HG03442 (cell line): Measurements from ENCODE around the gene DEDD2.
"Not testable (repeated sequence)": the region's sequence is repeated elsewhere in the genome, so short reads cannot be mapped to it uniquely, and the experiment has no call there.

Experiments
- ATAC-seq: cut with Tn5 transposase; IDR thresholded peaks from one replicate; pipeline ENCODE4 v1.9.1; 2021; ENCODE audit warnings: mild to moderate bottlenecking, moderate library complexity; ENCODE audit not compliant: unreplicated experiment

Gene DEDD2, protein sequence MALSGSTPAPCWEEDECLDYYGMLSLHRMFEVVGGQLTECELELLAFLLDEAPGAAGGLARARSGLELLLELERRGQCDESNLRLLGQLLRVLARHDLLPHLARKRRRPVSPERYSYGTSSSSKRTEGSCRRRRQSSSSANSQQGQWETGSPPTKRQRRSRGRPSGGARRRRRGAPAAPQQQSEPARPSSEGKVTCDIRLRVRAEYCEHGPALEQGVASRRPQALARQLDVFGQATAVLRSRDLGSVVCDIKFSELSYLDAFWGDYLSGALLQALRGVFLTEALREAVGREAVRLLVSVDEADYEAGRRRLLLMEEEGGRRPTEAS

DNA sequence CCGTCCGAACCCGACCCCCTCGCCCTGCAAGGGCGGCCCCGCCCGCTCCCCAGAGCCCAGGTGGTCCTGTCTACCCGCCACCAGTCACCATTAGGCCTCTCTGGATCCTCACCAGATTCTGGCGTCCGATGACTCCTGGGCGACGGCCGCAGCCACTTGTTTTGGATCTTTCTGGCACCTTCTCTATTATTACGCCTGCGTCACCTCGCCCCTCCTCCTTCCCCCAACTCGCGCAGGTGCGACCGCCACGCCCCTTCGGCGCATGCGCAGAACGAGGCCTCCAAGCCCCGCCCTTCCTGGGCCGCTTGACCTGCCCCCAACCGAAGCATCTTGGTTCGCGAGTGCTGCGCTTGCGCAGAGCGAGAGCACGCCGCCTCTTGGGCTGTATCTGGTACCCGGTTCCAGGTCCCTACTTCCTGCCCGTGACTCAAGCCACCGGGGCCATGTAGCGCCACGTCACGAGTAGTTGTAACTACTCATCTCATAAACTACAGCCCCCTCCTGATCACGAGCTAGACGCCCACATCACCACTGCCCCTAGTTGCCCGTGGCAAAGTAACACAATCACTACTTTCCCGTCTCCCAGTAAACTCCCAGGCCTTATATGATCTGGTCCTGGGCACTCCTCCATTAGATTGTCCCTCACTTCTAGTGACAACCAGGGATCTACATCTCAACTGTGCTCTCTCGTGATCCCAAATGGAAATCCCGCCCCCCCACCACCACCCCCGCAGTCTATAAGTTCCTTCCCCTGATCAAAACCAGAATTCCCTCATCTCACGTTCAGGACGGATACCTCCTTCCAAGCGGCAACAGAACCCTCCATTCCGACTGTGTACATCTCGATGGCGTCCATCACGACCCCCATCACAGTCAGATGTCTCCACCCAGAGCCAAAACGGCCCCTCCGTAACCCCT lies at the start of gene DEDD2:
Gene DEDD2, minus strand, starts transcription at position 158 of the 918 bp plus-strand sequence. CDS start 670 bp downstream, outside the sequence.
- peak; percentile 63 for ATAC-seq

DNA sequence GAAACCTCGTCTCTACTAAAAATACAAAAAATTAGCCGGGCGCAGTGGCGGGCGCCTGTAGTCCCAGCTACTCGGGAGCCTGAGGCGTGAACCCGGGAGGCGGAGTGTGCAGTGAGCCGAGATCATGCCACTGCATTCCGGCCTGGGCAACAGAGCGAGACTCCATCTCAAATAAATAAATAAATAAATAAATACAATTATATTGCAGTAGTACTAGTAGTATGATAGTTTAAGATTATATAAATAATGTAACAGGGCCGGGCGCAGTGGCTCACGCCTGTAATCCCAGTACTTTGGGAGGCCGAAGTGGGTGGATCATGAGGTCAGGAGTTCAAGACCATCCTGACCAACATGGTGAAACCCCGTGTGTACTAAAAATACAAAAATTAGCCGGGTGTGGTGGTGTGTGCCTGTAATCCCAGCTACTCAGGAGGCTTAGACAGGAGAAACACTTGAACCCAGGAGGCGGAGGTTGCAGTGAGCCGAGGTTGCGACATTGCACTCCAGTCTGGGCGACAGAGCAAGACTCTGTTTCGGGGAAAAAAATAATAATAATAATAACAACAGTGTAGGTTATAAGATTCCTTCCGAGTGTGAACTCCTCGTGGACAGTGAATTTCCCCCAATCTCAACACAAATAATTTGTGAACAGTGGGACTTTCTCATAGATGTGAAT lies 49.6 kb upstream of the DEDD2 start:
- not testable (repeated sequence) for ATAC-seq

DNA sequence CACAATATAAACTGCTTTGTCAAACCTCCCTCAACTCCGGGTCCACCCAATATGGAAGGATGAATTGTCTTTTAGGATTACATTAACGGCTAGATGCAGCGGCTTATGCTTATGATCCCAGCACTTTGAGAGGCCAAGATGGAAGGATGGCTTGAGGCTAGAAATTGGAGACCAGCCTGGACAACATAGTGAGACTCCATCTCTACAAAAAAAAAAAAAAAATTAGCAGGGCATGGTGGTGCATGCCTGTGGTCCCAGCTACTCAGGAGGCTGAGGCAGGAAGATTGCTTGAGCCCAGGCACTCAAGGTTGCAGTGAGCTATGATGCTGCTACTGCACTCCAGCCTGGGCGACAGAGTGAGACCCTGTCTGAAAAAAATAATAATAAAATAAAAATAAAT lies 48.6 kb upstream of the DEDD2 start:
- ATAC-seq, result not testable (repeated sequence)

DNA sequence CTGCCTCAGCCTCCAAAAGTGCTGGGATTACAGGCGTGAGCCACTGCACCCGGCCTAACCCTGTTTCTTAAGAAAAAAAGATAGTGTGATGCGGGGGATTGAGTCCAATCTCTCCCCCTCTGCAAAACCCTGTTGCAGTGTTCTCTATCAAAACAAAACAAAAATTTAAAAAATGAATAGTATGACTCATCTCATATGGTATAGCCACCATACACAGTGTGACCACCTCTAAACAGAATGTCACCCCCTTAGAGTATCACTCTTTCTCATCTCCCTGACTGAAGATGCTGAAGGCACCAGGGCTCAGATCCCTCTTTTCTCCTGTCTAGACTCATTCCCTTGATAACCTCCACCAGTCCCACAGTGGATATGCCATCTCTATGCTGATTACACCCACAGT lies 44.3 kb upstream of the DEDD2 start:
- ATAC-seq, result no peak

DNA sequence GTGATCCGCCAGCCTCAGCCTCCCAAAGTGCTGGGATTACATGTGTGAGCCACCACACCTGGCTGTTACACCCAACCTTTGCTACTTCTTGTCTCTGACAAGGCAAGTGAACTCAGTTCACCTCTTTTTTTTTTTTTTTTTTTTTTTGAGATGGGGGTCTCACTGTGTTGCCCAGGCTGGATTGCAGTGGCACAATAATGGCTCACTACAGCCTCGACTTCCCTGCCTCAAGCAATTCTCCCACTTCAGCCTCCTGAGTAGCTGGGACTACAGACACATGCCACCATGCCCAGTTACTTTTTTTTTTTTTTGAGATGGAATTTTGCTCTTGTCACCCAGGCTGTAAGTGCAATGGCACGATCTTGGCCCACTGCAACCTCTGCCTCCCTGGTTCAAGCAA lies 40.4 kb upstream of the DEDD2 start:
- not testable (repeated sequence) for ATAC-seq

DNA sequence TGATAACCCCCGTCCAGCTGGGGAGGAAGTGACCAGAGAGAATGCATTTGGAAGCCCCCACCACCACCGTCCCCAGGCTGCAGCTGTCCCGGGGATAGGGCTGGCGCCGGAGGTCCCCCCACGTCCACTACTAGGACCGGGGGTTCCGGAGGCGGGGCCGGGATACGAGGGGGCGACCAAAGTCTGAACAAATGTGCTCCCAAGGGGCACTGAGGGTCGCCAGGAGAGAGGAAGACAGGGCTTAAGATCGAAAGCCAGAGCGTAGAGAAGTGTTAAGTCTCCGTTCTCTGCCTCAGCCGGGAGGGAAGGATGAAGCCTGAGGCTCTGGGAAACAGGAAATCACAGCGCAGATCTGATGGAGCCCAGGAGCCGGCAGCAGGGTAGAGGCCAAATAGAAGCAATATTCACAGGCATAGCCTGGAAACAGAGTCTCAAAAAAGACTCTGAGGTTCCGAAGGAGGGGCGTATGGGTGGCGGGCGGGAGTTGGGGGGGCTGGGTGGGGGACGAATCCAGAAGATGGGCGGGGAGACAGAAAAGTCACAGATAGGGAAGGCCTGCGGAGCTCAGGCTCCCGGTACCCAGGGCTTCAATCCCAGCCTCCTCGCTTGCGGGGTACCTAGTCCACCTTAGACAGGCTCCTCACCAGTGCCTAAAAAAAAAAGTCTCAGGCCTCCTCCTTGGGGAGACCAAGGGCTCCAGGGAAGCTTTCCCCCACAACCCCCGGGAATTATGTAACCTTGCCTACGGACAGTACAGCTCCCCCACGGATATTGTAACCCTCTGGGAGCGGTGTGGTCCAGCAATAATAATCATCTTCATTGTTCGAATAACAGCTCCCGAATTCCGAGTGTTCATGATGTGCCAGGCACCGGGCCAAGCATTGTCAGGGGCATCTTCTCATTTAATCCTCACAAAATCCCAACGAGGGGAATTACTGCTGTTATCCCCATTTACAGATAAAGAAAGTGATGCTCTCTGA lies 38.6 kb upstream of the DEDD2 start:
- no peak for ATAC-seq

DNA sequence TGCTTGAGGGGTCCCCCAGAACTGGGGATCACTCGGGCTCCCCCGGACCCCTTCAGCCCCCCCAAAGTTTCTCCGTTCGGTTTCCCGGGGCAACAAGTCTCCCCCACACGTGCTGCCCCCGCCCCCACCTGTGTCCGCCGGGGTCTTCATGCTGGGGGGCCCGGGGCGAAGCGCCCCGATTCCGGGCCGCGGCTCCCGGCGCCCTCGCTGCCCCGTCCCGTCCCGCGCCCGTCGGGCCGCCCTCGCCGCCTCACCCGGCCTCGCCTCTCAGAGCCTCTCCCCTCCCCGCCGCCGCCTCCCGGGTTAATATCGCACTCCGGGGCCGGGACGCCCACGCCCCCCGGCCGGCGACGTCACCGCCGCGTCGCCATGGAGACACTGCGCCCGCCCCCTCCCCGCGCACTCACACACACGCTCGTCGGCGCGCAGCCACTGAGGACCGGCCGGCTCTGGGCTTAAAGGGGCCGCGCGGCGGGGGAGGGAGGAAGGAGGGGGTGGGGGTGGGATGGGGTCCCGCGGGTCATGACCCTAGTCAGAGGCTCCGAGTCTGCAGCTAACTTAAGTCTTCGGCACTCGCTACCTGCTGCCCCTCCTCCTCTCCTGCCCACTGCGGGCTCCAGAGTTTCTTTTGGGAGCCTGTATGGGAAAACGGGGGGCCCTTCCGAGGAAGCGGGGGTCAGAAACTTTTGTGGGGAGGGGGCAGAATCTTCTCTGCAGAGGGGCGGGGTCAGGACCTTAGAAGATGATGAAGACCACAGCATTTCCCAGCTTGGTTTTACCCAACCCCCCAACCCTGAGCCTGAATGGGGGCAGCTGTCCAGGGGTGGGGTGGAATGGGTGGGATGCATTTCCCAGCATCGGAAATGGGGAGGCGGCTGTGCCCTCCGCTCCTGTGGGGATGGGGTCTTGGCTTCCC lies 37.6 kb upstream of the DEDD2 start, which contains the start of gene ERF:
Gene ERF, minus strand, starts transcription at position 279 of the 916 bp plus-strand sequence. Its CDS starts 129 bp downstream, at position 150.
- ATAC-seq, result peak; percentile 52

DNA sequence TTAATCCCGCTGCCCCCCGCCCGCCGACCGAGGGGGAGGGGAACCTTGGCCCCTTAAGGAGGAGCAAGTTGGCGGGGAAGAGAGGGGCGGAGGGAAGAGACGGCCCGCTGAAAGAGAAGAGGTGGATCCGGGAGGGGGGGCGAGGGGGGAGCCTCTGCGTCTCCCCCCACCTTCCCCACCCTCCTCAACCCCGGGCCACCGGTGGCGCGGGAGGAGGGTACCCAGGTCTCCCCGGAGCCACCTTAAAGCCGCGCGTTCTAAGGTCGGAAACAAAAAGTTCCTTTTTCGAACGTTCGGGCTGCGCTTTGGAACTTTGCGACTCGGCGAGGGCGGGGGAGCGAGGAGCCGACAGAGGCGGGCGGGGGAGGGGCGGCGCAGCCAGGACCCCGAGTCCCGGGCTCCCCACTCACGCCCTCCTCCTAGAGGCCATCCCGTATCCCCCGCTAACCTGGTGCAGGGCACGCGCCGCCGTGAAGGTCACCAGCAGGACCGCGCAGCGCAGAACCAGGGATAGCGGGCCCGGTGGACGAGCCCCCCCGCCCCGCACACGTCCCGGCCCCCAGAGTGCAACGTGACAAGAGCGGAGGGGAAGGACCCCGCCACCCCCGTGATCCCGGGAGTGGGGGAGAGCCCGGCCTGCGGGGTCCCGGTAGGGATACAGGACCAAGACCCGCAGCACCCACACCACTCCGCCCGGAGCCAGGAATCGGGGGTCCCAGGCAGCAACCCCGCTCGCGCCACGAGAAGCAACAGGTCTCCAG lies 36.8 kb upstream of the DEDD2 start:
- peak; percentile 22 for ATAC-seq

DNA sequence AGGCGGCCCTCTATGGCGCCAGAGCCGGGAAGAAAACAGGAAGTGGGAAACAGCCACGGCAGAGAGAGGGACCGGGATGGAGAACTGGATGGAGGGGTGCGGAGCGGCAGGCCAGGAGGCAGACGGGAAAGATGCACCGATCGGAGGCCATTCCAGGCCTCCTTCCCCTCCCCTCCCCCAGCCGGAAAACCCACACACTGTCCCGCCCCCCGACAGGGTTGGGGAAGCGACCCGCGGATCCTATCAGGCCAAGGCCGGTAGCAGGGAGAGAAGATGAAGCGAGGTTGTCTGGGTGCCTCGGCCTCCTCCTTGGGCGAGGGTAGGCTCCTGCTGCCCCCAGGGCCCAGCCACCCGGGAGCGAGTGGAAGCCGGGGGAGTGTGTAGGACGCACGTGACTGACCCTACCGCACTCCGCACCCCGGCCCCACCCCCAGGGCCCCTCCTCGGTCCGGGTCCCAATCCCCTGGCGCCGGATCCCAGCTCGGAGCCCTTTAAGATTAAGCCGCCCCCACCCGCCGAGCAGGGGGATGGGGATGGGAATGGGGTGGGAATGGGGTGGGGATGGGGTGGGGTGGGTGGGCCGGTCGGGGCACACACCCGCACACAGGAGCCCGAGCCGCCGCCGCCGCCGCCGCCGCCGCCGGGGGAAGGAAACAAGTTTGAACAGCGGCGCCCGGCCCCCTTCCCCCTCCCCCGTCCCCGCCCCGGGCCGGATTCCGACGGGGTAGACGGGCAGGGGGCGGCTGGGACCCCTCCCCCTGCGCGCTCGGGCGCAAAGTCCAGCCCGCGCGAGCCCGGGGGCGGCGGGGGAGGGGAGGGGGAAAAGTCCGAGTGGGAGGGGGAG lies 36.0 kb upstream of the DEDD2 start:
- peak; percentile 7 for ATAC-seq

DNA sequence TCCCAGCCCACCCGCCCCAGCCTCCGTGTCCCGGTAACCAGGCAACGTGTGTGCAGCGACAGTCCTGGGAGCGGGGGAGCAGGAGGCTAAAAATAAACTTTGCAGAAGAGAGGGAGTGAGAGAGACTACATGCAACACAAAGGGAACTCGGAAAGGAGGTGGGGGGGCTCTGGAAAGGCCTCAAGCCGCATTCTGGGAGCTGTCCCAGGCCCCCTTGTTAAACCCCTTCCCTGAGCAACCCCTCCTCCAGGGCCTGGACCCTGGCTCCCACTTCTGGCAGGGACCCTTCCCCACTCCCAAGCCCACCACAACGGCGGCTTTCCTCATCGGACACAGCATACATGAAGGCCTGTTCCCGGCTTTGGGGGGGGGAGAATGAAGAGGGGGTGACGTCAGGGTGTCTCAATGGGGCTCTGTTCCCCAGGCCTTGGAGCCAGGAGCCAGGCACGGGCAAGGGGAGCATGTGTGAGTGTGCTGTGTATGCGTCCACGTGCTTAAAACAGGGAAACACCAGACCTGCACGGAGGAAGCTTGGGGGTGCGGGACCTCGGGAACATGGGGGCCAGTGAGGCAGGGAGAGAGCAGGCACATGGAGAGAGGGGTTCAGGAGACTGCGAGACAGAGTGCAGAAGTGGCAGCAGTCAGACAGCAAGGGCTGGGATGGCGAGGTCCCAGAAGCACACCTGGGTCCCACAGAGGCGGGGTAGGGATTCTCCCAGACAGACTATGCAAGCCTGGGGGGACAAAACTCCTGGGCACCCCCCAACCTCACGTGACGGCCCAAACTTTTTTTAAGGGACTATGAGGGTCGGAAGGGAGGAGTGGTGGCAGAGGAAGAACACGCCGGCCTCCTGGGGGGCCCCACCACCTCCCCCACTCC lies 35.1 kb upstream of the DEDD2 start:
- no peak for ATAC-seq

DNA sequence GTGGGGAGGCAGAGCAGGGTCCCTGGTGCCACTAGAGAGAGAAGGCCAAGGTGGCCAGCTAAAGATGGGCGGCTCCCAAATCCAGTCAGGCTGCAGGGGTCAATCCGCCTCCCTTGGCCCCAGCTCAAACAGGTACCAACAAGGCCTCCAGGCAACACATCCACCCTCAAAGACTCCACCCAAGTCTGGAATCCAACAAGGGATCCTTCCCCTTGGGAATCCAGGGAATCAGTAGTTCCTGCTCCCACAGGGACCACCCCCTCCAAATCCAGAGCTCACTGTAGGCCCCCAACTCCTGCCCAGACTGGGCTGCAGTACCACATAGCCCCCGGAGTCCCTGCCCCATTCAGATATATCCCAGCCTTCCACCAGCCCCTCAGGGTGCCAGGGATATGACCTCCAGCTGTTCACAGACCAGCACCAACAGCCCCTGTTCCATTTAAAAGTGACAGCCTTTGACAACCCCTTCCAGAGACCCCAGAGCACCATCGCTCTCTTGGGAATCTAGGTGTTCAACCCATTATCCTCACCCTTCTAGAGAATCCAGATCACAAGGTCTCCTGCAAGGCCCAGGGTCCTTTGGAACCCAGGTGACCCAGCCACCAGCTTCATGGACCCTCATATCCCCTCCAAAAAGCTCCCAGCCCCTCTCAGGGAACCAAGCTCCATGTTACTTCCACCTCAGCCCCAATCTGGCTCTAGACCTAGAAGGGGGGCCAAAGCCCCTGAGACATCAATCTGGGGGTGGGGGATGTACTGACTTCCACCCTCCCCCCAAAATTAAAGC lies 34.3 kb upstream of the DEDD2 start:
- ATAC-seq, result no peak

DNA sequence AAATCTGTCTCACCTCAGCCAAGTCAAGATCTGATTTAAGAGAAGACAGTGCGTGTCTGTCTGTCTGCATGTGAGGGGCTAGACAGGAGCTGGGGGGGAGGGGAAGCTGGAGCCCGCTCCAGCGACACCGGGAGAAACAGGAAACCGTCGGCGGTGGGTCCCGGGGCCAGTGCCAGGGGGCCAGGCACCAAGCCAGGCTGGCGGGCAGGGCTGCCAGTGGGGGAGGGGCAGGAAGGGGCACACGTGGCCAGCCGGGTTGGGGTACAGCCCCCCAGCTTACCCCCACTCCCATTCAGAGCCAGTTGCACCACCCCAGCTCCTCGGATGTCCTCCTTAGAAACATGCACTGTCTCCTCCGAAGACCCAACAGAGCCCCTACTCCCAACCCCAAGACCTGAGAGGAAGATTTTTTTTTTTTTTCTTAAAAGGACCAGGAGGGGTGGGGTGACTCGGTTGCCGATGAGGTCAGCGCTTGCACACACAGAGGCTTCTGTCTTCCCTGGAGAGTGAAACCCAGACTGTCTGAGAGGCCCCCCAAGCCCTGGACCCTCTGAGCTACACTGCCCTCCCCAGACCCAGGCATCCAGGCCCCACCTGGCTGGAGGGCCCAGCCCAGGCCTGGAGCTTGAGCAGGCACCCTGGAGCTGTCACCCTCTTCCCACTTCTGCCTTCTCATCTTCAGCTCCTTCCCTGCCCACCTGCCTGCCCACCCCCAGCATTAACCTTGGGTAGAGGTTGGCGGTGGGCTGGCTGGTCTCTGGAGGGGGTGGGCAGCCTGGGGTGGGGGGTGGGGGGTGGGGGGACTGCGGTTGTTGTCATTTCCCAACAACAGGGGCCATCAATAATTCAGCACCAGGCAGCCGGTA lies 33.4 kb upstream of the DEDD2 start:
- no peak for ATAC-seq

DNA sequence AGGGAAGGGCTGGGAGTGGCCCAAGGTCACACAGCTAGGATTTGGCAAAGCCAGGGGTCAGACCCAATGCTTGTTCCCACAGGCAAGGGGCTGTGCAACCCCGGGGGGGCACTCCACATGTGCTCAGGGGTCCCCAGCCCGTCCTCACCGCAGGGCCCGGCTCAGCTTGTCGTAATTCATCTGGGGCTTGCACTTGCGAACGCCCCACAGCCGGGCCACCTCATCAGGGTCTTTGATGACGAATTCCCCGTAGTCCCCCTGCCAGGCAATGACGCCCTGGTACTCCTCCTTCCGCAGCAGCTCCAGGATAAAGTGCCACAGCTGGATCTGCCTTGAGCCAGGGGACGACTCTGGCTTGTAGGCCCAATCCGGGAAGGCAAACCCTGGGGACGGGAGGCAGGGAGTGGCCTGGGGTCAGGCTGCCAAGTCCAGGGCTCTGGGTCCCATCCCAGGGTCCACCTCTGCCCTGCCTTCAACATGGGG lies 32.7 kb upstream of the DEDD2 start:
- ATAC-seq, result no peak

DNA sequence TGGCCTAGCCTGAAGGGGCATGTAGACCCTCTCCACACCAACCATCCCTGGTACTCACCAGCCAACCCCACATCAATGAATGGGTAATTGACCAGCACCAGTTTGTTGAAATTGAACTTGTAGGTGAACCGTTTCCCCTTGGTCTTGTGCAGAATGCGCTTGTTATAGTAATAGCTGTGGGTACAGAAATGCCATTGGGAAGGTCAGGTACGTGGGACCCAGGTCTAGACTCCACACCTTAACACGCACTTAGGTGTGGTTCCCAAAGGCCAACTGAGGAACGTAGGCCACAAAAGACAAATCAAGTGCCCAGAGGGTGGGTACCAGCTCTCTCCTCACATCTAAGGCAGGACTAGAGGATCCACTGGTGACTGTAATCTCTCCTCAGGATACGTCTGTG lies 32.3 kb upstream of the DEDD2 start:
- no peak for ATAC-seq
